ENCODE data around the gene FCN1.

GRCh38 chr9:134879664-134880483 lies 37.8 kb downstream of the FCN1 start:
- TF ChIP-seq, protein P1, sequence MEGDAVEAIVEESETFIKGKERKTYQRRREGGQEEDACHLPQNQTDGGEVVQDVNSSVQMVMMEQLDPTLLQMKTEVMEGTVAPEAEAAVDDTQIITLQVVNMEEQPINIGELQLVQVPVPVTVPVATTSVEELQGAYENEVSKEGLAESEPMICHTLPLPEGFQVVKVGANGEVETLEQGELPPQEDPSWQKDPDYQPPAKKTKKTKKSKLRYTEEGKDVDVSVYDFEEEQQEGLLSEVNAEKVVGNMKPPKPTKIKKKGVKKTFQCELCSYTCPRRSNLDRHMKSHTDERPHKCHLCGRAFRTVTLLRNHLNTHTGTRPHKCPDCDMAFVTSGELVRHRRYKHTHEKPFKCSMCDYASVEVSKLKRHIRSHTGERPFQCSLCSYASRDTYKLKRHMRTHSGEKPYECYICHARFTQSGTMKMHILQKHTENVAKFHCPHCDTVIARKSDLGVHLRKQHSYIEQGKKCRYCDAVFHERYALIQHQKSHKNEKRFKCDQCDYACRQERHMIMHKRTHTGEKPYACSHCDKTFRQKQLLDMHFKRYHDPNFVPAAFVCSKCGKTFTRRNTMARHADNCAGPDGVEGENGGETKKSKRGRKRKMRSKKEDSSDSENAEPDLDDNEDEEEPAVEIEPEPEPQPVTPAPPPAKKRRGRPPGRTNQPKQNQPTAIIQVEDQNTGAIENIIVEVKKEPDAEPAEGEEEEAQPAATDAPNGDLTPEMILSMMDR (IDR thresholded peaks at IDR 0.05; ENCODE audit: control extremely low read depth in 1 of 3, insufficient read depth in 1 of 3, low read depth in 1 of 3, low read length in 3 of 3), result no peak
- TF ChIP-seq MAX (IDR thresholded peaks at IDR 0.05) (no peak), JUN (IDR thresholded peaks at IDR 0.05; ENCODE audit: low read depth, low read length) (no peak), POLR2A (IDR thresholded peaks at IDR 0.05; ENCODE audit: control extremely low read depth in 1 of 2, low read depth in 2 of 2, low read length in 2 of 2) (no peak), ATF3 (IDR thresholded peaks at IDR 0.05; ENCODE audit: insufficient read depth, low read depth, low read length) (no peak), RBBP5 (IDR thresholded peaks at IDR 0.05; ENCODE audit: borderline replicate concordance, low read depth, low read length) (no peak), CEBPB (IDR thresholded peaks at IDR 0.05; ENCODE audit: low read depth, low read length) (no peak), GABPA (IDR thresholded peaks at IDR 0.05; ENCODE audit: borderline replicate concordance, insufficient read depth, low read length) (no peak), JUND (IDR thresholded peaks at IDR 0.05; ENCODE audit: low read length) (no peak), EP300 (IDR thresholded peaks at IDR 0.05; ENCODE audit: borderline replicate concordance in 1 of 2, low read depth in 2 of 2, low read length in 2 of 2) (no peak)

Measured in H1 (cell line).